ENCODE data around the gene MICALL1. TPM values are rescaled to one million over a fixed set of nuclear protein-coding genes. Genes with fewer than 3 reads are reported as not detected.

Gene MICALL1
- total and polyA plus RNA-seq, 9 of the 15 experiments (the other 6 are each of a cell fraction or from before 2014, with no cell fraction given): 0.32 to 21.5 (median 6.1) TPM

GRCh38 chr22:37953062-37953436 is 47.0 kb downstream of the MICALL1 start:
- H3K36me3 ChIP-seq (ENCODE audit: control insufficient read depth, insufficient read depth, low read length): peaks cover 17% of the 10 kb centered on the region
- peak overlapping the region; percentile 82 for H3K4me3 ChIP-seq
- intact Hi-C loops (cut with micrococcal nuclease): loop anchor here (10.0 kb wide), 1 partner anchor 72 kb away; no protein-coding TSS in a partner anchor
- DNase-seq (ENCODE audit: extremely low read depth in 1 of 4, low spot score in 3 of 4): peak; percentile 32 to 43 (median 40)
- in situ Hi-C loops (cut with MboI): no loop called here
- ATAC-seq: peak; percentile 47
- H3K4me2 ChIP-seq (ENCODE audit: insufficient read depth, low read length): peak overlapping the region; percentile 98
- H3K4me1 ChIP-seq (replicated peaks in 1 of 2; ENCODE audit: control insufficient read depth in 2 of 2, insufficient read depth in 2 of 2, low read length in 2 of 2): peaks cover 7 to 20% of the 10 kb centered on the region in 2 experiments; a peak in 3 of 5 replicates
- H3K79me2 ChIP-seq (ENCODE audit: control insufficient read depth, insufficient read depth, low read length): peaks cover 27% of the 10 kb centered on the region
- CTCF ChIA-PET (ENCODE audit: low intra/inter-chr PET ratio): no interaction called here
- POLR2A ChIA-PET: interaction anchor here (1.0 to 1.1 kb wide), 2 partner anchors 19 to 109 kb away, joined by 5 read pairs; partner anchors contain the start of gene ANKRD54
- WGBS (ENCODE audit: insufficient coverage, low coverage, missing lambda C conversion rate): 0% methylated on average over 9 of the region's 13 CpGs
- H4K20me1 ChIP-seq (replicated peaks; ENCODE audit: control insufficient read depth, insufficient read depth, low read length): 0 out of 2 replicates have a peak, but pooled peaks cover 3% of the 10 kb centered on the region
- H3K27me3 ChIP-seq (ENCODE audit: control insufficient read depth in 2 of 2, insufficient read depth in 2 of 2, low read length in 2 of 2): no peaks in the 10 kb centered on the region
- peak overlapping the region; percentile 95 for H2AFZ ChIP-seq (ENCODE audit: low read depth, low read length)
- TF ChIP-seq, protein P1, sequence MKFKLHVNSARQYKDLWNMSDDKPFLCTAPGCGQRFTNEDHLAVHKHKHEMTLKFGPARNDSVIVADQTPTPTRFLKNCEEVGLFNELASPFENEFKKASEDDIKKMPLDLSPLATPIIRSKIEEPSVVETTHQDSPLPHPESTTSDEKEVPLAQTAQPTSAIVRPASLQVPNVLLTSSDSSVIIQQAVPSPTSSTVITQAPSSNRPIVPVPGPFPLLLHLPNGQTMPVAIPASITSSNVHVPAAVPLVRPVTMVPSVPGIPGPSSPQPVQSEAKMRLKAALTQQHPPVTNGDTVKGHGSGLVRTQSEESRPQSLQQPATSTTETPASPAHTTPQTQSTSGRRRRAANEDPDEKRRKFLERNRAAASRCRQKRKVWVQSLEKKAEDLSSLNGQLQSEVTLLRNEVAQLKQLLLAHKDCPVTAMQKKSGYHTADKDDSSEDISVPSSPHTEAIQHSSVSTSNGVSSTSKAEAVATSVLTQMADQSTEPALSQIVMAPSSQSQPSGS (CRISPR knock-in tag; IDR thresholded peaks at IDR 0.05): no peak
- TF ChIP-seq CTBP1 (IDR thresholded peaks at IDR 0.05; ENCODE audit: borderline replicate concordance) (0 out of 2 replicates have a peak, but pooled peaks have one; percentile 3), ATF7 (IDR thresholded peaks at IDR 0.05) (0 out of 2 replicates have a peak, but pooled peaks have one; percentile 10), ZNF764 (CRISPR knock-in tag; IDR thresholded peaks at IDR 0.05; ENCODE audit: low read depth) (no peak)
- FAIRE-seq: no peak
- peak overlapping the region; percentile 42; the same call in 1 of the 3 replicates for H3K27ac ChIP-seq (ENCODE audit: extremely low read depth, low read depth, low read length)
- BruUV-seq (replicated peaks): TSS peak; percentile 84
- H3K9ac ChIP-seq (ENCODE audit: insufficient read depth in 1 of 2, low read depth in 2 of 2, low read length in 2 of 2): peak overlapping the region; percentile 83 to 100; a peak in 3 of 4 replicates
- no peaks in the 10 kb centered on the region for H3K9me1 ChIP-seq (ENCODE audit: control insufficient read depth, insufficient read depth, low read length)
- no peaks in the 10 kb centered on the region for H3K9me3 ChIP-seq (replicated peaks; ENCODE audit: control insufficient read depth, insufficient read depth, low read depth, low read length)

All from K562 (cell line).